Stomach (tissue), 9 donors: ENCODE measurements around the gene CCDC97. TPM values are rescaled to one million over a fixed set of nuclear protein-coding genes. Genes with fewer than 3 reads are reported as not detected.
"Not testable (repeated sequence)": the region's sequence is repeated elsewhere in the genome, so short reads cannot be mapped to it uniquely, and the experiment has no call there.

Source experiments
- DNase-seq, 2 donors: peaks; one replicate each; pipeline versions ENCODE4 v3.0.0 to v3.0.0-alpha.2; 2013 to 2019
- H3K27ac ChIP-seq, 5 donors: fragments of 200-600 bp in 4 of 5; sonication (generic) in 4 of 5; one replicate each; pipeline ENCODE4 v1.5.1; 2013 to 2019; ENCODE audit warnings: mild to moderate bottlenecking in 1 of 5, moderate library complexity in 1 of 5
- H3K27me3 ChIP-seq, 3 donors: fragments of 200-600 bp; sonication (generic); one replicate each; pipeline ENCODE4 v1.5.1; 2017 to 2019; ENCODE audit warnings: mixed run types in 1 of 3
- H3K36me3 ChIP-seq, 4 donors: fragments of 200-600 bp; sonication (generic); 1 replicate in 3 of 4; 2 replicates in 1 of 4; pipeline ENCODE4 v1.5.1; 2016 to 2019
- H3K4me1 ChIP-seq, 4 donors: fragments of 200-600 bp; sonication (generic); one replicate each; pipeline ENCODE4 v1.5.1; 2016 to 2019
- H3K4me3 ChIP-seq, 4 donors: fragments of 200-600 bp; sonication (generic) in 3 of 4; one replicate each; pipeline ENCODE4 v1.5.1; 2016 to 2019; ENCODE audit warnings: mild to moderate bottlenecking in 1 of 4
- H3K9me3 ChIP-seq, 4 donors: fragments of 200-600 bp; sonication (generic); one replicate each; pipeline ENCODE4 v1.5.1; 2016 to 2019
- CTCF ChIP-seq, 7 experiments: fragments of 450-650 bp in 4 of 7; fragments of 200-600 bp in 3 of 7; sonication (generic) in 3 of 7; IDR thresholded peaks; one replicate each; pipeline ENCODE4 v1.5.1; 2016 to 2019; ENCODE audit warnings: antibody characterized with exemption in 7 of 7, control low read depth in 2 of 7, mild to moderate bottlenecking in 1 of 7
- EP300 ChIP-seq: sonication (generic); formaldehyde crosslinking; IDR thresholded peaks from one replicate; pipeline ENCODE4 v1.6.1; 2017; ENCODE audit warnings: antibody characterized with exemption
- POLR2A ChIP-seq, 4 donors: fragments of 450-650 bp; IDR thresholded peaks; one replicate each; pipeline ENCODE4 v1.6.1; 2016; ENCODE audit warnings: antibody characterized with exemption in 4 of 4, control low read depth in 2 of 4, mild to moderate bottlenecking in 1 of 4, moderate library complexity in 1 of 4
- POLR2AphosphoS5 ChIP-seq, 3 donors: sonication (generic); formaldehyde crosslinking; IDR thresholded peaks; one replicate each; pipeline ENCODE4 v1.6.1; 2016; ENCODE audit warnings: antibody characterized with exemption in 3 of 3
- WGBS, 5 donors: extraction: QIAGEN DNeasy Blood & Tissue Kit in 3 of 5; methylation state at CpG; one replicate each; pipeline versions ENCODE4 v1.1.5 to v1.1.7; 2013 to 2018; 5-methylcytosine and 5-hydroxymethylcytosine counted together
- intact Hi-C: fragments of 100-400 bp; cut with DNase I; formaldehyde crosslinking; loops from one replicate; pipeline ENCODE4 v1.15.1; 2023; ENCODE audit warnings: low total_unique reads
- polyA plus RNA-seq, 3 donors: library from polyadenylated mRNA; stranded (reverse); fragments of 200-250 nt; gene quantifications; one replicate each; pipeline ENCODE4 v1.2.3, GENCODE V29; 2013
- total RNA-seq, 5 donors: library from RNA; depleted of rRNA; stranded (reverse); fragments of >200 nt; gene quantifications; one replicate each; pipeline versions ENCODE4 v1.1.0 to v1.2.3, GENCODE V29; 2014 to 2016
- donor health status: healthy with polysubstance abuse.
- donor health status: Bipolar disorder and iron deficiency.
- donor health status: healthy.

CCDC97 gene
- total and polyA plus RNA-seq, 8 donors: 2.2 to 62.6 (median 13.3) TPM

DNA sequence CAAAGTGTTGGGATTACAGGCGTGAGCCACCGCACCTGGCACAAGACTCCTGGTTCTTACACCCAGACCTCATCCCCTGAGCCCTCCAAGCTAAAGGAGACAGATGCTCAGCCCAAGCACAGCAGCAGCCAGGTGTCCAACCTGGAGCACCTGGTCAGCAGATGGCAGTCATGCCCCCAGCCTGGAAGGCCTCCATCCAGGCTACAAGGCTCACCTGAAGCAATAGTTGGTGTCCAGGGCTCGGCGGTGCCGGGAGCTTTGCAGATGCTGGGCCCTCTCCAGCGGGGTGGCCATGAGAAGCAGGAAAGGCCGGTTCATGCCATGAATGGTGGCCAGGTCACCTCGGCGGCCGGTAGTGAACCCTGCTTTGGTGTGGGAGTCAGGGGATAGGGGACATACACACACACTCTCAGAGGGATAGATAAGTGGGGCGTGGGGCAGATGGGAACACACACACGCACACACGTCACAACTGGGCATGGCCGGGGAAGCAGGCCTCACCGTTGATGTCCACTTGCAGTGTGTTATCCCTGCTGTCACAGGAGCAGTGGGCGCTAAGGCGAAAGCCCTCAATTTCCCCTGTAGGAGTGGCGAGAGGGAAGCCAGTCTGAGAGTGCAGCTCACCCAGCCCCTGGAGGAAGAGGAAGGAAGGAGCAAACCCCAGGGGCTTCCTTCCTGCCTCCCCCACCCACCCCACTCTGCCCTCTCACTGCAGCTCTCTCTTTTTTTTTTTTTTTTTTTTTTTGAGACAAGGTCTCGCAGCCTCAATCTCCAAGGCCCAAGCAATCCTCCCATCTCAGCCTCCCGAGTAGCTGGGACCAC, 31.9 kb downstream of the CCDC97 start:
- Histone ChIP-seq H3K4me1 (peaks cover 0 to 16% (median 2%) of the 10 kb centered on the region in 4 donors), H3K27ac (no peak overlapping the region), H3K4me3 (peak overlapping the region in 1 of 4 donors; percentile 6), H3K36me3 (peaks cover 11 to 99% (median 86%) of the 10 kb centered on the region in 4 donors), H3K9me3 (no peaks in the 10 kb centered on the region), H3K27me3 (no peaks in the 10 kb centered on the region)
- 53 to 77% (median 57%) methylated on average over 20 of the region's 20 CpGs for WGBS, 5 donors
- DNase-seq: peak; percentile 72
- TF ChIP-seq EP300 (no peak), POLR2AphosphoS5 (IDR thresholded peaks at IDR 0.05) (peak in 1 of 3 donors; percentile 6), CTCF (IDR thresholded peaks at IDR 0.05) (peak in 1 of 7 experiments; percentile 40), POLR2A (IDR thresholded peaks at IDR 0.05) (no peak)
- intact Hi-C loops: no loop called here

- 87 to 98% (median 94%) methylated on average over 2 of the region's 2 CpGs for WGBS, 5 donors
- TF ChIP-seq CTCF (IDR thresholded peaks at IDR 0.05) (no peak), POLR2A (IDR thresholded peaks at IDR 0.05) (no peak), EP300 (no peak), POLR2AphosphoS5 (IDR thresholded peaks at IDR 0.05) (no peak)
- Histone ChIP-seq H3K27me3 (no peaks in the 10 kb centered on the region), H3K9me3 (no peaks in the 10 kb centered on the region), H3K4me1 (peaks cover 0 to 22% (median 5%) of the 10 kb centered on the region in 4 donors), H3K27ac (no peak overlapping the region), H3K4me3 (no peak overlapping the region), H3K36me3 (peaks cover 9 to 89% (median 83%) of the 10 kb centered on the region in 4 donors)
- no peak for DNase-seq
- intact Hi-C loops: no loop called here
These were observed 34.2 kb downstream of the CCDC97 start for GRCh38 chr19:41344162-41344561.

- H3K4me3 ChIP-seq, H3K9me3 ChIP-seq, DNase-seq, intact Hi-C loops, H3K27ac ChIP-seq: not testable (repeated sequence)
- Histone ChIP-seq H3K27me3 (peaks cover 0 to 17% (median 7%) of the 10 kb centered on the region in 3 donors), H3K4me1 (peaks cover 18 to 40% (median 23%) of the 10 kb centered on the region in 4 donors), H3K36me3 (peaks cover 9 to 62% (median 60%) of the 10 kb centered on the region in 4 donors)
- WGBS, 5 donors: 90 to 96% (median 93%) methylated on average over 8 to 9 of the region's 9 CpGs
These were observed 36.9 kb downstream of the CCDC97 start for GRCh38 chr19:41346916-41347315.

DNA sequence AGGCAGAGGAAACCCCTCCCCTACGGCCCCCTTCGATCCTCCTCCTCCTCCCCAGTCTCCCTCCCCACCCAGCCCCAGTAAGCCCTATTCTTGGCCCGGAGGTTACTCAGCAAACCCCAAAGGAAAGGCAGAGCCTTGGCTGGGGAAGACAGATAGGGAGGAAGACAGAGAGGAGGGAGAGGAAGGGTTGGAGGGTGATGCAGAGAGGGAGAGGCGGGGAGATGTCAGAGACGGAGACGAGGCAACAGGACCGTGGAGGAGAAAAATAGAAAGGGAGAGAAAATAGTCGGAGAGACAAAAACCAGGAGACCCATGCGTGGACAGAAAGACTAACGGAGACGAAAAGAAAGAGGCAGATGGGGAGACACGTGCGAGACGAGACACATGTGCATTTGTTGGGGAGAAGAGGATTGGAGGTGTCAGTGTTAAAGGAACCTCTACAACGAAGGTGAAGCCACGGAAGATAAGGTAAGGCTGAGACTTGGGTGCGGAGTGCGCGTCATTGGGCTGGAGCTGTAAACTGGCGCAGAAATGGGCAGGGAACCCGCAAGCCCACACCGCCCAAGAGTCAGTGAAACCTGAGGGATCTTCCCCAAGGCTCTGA, 40.9 kb downstream of the CCDC97 start:
- no peaks in the 10 kb centered on the region for H3K9me3 ChIP-seq
- peaks cover 30 to 70% (median 51%) of the 10 kb centered on the region in 4 donors for H3K4me1 ChIP-seq
- H3K27ac ChIP-seq: peak overlapping the region in 4 of 5 donors; percentile 81 to 91 (median 90)
- H3K4me3 ChIP-seq: peak overlapping the region; percentile 73 to 87 (median 84)
- peaks cover 6 to 25% (median 24%) of the 10 kb centered on the region in 4 donors for H3K36me3 ChIP-seq
- no peak for DNase-seq
- TF ChIP-seq EP300 (no peak), CTCF (IDR thresholded peaks at IDR 0.05) (no peak), POLR2A (IDR thresholded peaks at IDR 0.05) (no peak), POLR2AphosphoS5 (IDR thresholded peaks at IDR 0.05) (no peak)
- WGBS, 5 donors: 3 to 8% (median 4%) methylated on average over 21 to 22 of the region's 22 CpGs
- intact Hi-C loops: no loop called here
- peaks cover 0 to 36% (median 20%) of the 10 kb centered on the region in 3 donors for H3K27me3 ChIP-seq
